ENCODE data around the gene DRAP1. TPM values are rescaled to one million over a fixed set of nuclear protein-coding genes. Genes with fewer than 3 reads are reported as not detected.

Gene DRAP1
- total RNA-seq, 4 donors from 2014 or later: 15.7 to 63.2 (median 57.0) TPM

GRCh38 chr11:65886826-65887722 lies 32.2 kb upstream of the DRAP1 start:
- H3K27ac ChIP-seq: peak overlapping the region; percentile 95 to 99 (median 97)
- TF ChIP-seq CTCF (IDR thresholded peaks at IDR 0.05) (no peak), POLR2A (IDR thresholded peaks at IDR 0.05) (no peak), EP300 (IDR thresholded peaks at IDR 0.05; ENCODE audit: low read depth) (no peak), POLR2AphosphoS5 (IDR thresholded peaks at IDR 0.05) (no peak)
- in situ Hi-C loops (cut with MboI; ENCODE audit: low pct_ligation_motif_present in 1 of 4, low pct_unique_long_range_greater_than_20kb in 1 of 4, low sequenced_read_pairs in 3 of 4): loop anchor here in 3 of 4 donors (10.0 to 25.0 kb wide), 2 partner anchors 98 to 100 kb away; no protein-coding TSS in a partner anchor
- H3K4me1 ChIP-seq: peaks cover 24 to 58% (median 43%) of the 10 kb centered on the region in 4 donors
- H3K4me3 ChIP-seq: peak overlapping the region in 2 of 4 donors; percentile 57 to 79
- DNase-seq: peak; percentile 29
- intact Hi-C loops (cut with DNase I; ENCODE audit: low total_unique reads): no loop called here
- WGBS, 2 donors (ENCODE audit: low coverage in 1 of 2): 81 to 100% methylated on average over 1 to 14 of the region's 14 CpGs
- no peaks in the 10 kb centered on the region for H3K27me3 ChIP-seq
- no peaks in the 10 kb centered on the region for H3K9me3 ChIP-seq
- peaks cover 0 to 5% (median 0%) of the 10 kb centered on the region in 4 donors for H3K36me3 ChIP-seq

- WGBS, 2 donors (ENCODE audit: low coverage in 1 of 2): 5% methylated on average over 21 of the region's 23 CpGs; no CpG with 5 or more reads in 1 of the 2 donors
- H3K27me3 ChIP-seq: no peaks in the 10 kb centered on the region
- TF ChIP-seq POLR2A (IDR thresholded peaks at IDR 0.05) (no peak), EP300 (IDR thresholded peaks at IDR 0.05; ENCODE audit: low read depth) (no peak), POLR2AphosphoS5 (IDR thresholded peaks at IDR 0.05) (no peak), CTCF (IDR thresholded peaks at IDR 0.05) (no peak)
- H3K4me3 ChIP-seq: peak overlapping the region; percentile 50 to 79 (median 54)
- in situ Hi-C loops (cut with MboI; ENCODE audit: low pct_ligation_motif_present in 1 of 4, low pct_unique_long_range_greater_than_20kb in 1 of 4, low sequenced_read_pairs in 3 of 4) (loop anchor here in 3 of 4 donors (10.0 to 25.0 kb wide), 2 partner anchors 97 to 100 kb away; no protein-coding TSS in a partner anchor), intact Hi-C loops (cut with DNase I; ENCODE audit: low total_unique reads) (loop anchor here (2.0 kb wide), 1 partner anchor 31 kb away; the partner anchor contains the start of genes C11orf68 and DRAP1)
- peak overlapping the region; percentile 95 to 99 (median 97) for H3K27ac ChIP-seq
- no peaks in the 10 kb centered on the region for H3K9me3 ChIP-seq
- peaks cover 0 to 5% (median 0%) of the 10 kb centered on the region in 4 donors for H3K36me3 ChIP-seq
- DNase-seq: no peak
- H3K4me1 ChIP-seq: peaks cover 31 to 65% (median 49%) of the 10 kb centered on the region in 4 donors
Measured at GRCh38 chr11:65887723-65888162, 31.5 kb upstream of the DRAP1 start.

GRCh38 chr11:65888163-65888814 lies 30.9 kb upstream of the DRAP1 start, which contains the start of gene FIBP:
FIBP (minus strand) TSS chr11:65888471; CDS start chr11:65888418, 53 bp downstream.
- H3K4me1 ChIP-seq: peaks cover 36 to 70% (median 55%) of the 10 kb centered on the region in 4 donors
- in situ Hi-C loops (cut with MboI; ENCODE audit: low pct_ligation_motif_present in 1 of 4, low pct_unique_long_range_greater_than_20kb in 1 of 4, low sequenced_read_pairs in 3 of 4): loop anchor here in 3 of 4 donors (10.0 to 25.0 kb wide), 2 partner anchors 97 to 99 kb away; no protein-coding TSS in a partner anchor
- intact Hi-C loops (cut with DNase I; ENCODE audit: low total_unique reads): loop anchor here (2.0 kb wide), 1 partner anchor 31 kb away; the partner anchor contains the start of genes C11orf68 and DRAP1
- TF ChIP-seq EP300 (IDR thresholded peaks at IDR 0.05; ENCODE audit: low read depth): no peak
- TF ChIP-seq CTCF (IDR thresholded peaks at IDR 0.05): peak; percentile 77 to 99 (median 87)
- TF ChIP-seq POLR2A (IDR thresholded peaks at IDR 0.05): peak; percentile 94
- TF ChIP-seq POLR2AphosphoS5 (IDR thresholded peaks at IDR 0.05): peak; percentile 90 to 97 (median 93)
- H3K27ac ChIP-seq: peak within 1 kb of the TSS; percentile 95 to 99 (median 97)
- H3K27me3 ChIP-seq: no peaks in the 10 kb centered on the region
- H3K36me3 ChIP-seq: peaks cover 0 to 4% (median 0%) of the 10 kb centered on the region in 4 donors
- no peaks in the 10 kb centered on the region for H3K9me3 ChIP-seq
- peak within 1 kb of the TSS; percentile 50 to 79 (median 54) for H3K4me3 ChIP-seq
- 0 to 1% methylated on average over 3 to 53 of the region's 57 CpGs for WGBS, 2 donors (ENCODE audit: low coverage in 1 of 2)
- peak; percentile 98 for DNase-seq

All from transverse colon (tissue), 4 donors.